Mesendoderm (in vitro differentiated cells): ENCODE data around the gene PDE10A.

Experiments
- DNase-seq: peaks from one replicate; pipeline ENCODE4 v3.0.0; 2013
- H2AK5ac ChIP-seq: 2 replicates; pipeline ENCODE4 v1.6.1; 2013; ENCODE audit warnings: low read length, inconsistent platforms
- H2BK120ac ChIP-seq: 2 replicates; pipeline ENCODE4 v1.6.1; 2013; ENCODE audit warnings: low read depth, mild to moderate bottlenecking, low read length, moderate library complexity, mixed read lengths
- H2BK15ac ChIP-seq: replicated peaks from 2 replicates; pipeline ENCODE4 v1.6.1; 2013; ENCODE audit warnings: low read depth, mild to moderate bottlenecking, moderate library complexity
- H2BK5ac ChIP-seq: 2 replicates; pipeline ENCODE4 v1.6.1; 2013; ENCODE audit warnings: low read length, inconsistent platforms
- H3K18ac ChIP-seq: 2 replicates; pipeline ENCODE4 v1.6.1; 2013; ENCODE audit warnings: mild to moderate bottlenecking, low read length, mixed read lengths
- H3K23ac ChIP-seq: one replicate; pipeline ENCODE4 v1.6.1; 2013; ENCODE audit warnings: low read length
- H3K27ac ChIP-seq: 2 replicates; pipeline ENCODE4 v1.5.1; 2013; ENCODE audit warnings: low read depth, mild to moderate bottlenecking, inconsistent platforms, low read length, moderate library complexity
- H3K27me3 ChIP-seq: 2 replicates; pipeline ENCODE4 v1.6.1; 2013; ENCODE audit warnings: low read length, control low read depth, mild to moderate bottlenecking, inconsistent platforms; ENCODE audit not compliant: insufficient read depth, poor library complexity
- H3K36me3 ChIP-seq: 2 replicates; pipeline ENCODE4 v1.6.1; 2013; ENCODE audit warnings: low read length, inconsistent platforms; ENCODE audit not compliant: control insufficient read depth, insufficient read depth
- H3K4ac ChIP-seq: one replicate; pipeline ENCODE4 v1.6.1; 2013; ENCODE audit warnings: low read depth, mild to moderate bottlenecking, low read length, moderate library complexity
- H3K4me1 ChIP-seq: 2 replicates; pipeline ENCODE4 v1.6.1; 2013; ENCODE audit warnings: low read depth, low read length, inconsistent platforms; ENCODE audit not compliant: control insufficient read depth
- H3K4me2 ChIP-seq: 2 replicates; pipeline ENCODE4 v1.6.1; 2013; ENCODE audit warnings: low read length
- H3K4me3 ChIP-seq: 2 replicates; pipeline ENCODE4 v1.5.1; 2013; ENCODE audit warnings: mild to moderate bottlenecking, low read length
- H3K56ac ChIP-seq: one replicate; pipeline ENCODE4 v1.6.1; 2013; ENCODE audit warnings: low read length
- H3K79me1 ChIP-seq: 2 replicates; pipeline ENCODE4 v1.6.1; 2013; ENCODE audit warnings: low read length, inconsistent platforms
- H3K79me2 ChIP-seq: 2 replicates; pipeline ENCODE4 v1.6.1; 2013; ENCODE audit warnings: mild to moderate bottlenecking, low read length; ENCODE audit not compliant: control insufficient read depth, insufficient read depth
- H3K9ac ChIP-seq: 2 replicates; pipeline ENCODE4 v1.6.1; 2013; ENCODE audit warnings: low read length, inconsistent platforms
- H4K5ac ChIP-seq: one replicate; pipeline ENCODE4 v1.6.1; 2013; ENCODE audit warnings: low read length
- H4K8ac ChIP-seq: one replicate; pipeline ENCODE4 v1.6.1; 2013; ENCODE audit warnings: low read depth, mild to moderate bottlenecking, control low read depth, low read length, moderate library complexity
- WGBS: extraction: QIAGEN DNeasy Blood & Tissue Kit; methylation state at CpG from one replicate; pipeline ENCODE4 v1.1.7; 2013; ENCODE audit warnings: low lambda C conversion rate, missing lambda C conversion rate; ENCODE audit not compliant: insufficient coverage; ENCODE audit errors: extremely low coverage; 5-methylcytosine and 5-hydroxymethylcytosine counted together

PDE10A gene

DNA sequence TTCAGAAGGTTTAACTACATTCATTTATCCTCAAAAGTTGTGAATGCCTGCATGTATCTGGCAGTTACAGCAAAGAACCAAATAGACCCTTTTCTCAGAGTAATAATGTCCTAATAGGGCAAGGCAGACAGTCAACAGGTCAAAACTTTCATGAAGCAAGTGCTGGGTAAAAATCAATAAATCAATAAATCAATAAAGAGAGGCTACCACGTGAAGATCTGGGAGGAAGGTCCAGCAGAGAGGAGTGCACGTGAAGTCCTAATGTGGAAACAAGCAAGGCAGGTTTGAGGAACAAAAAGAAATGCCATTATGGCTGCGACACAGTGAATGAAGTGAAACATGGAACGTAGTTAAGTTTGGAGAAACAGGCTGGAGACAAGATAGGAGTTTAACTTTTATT lies 317.3 kb downstream of the PDE10A start:
- Histone ChIP-seq H3K9ac (no peak overlapping the region), H2BK15ac (no peak overlapping the region), H3K56ac (no peak overlapping the region), H4K5ac (no peak overlapping the region), H3K27ac (no peak overlapping the region), H3K36me3 (no peaks in the 10 kb centered on the region), H3K27me3 (no peaks in the 10 kb centered on the region), H4K8ac (no peak overlapping the region), H2BK5ac (no peak overlapping the region), H3K23ac (no peak overlapping the region), H2AK5ac (no peak overlapping the region), H3K79me2 (no peaks in the 10 kb centered on the region), H3K4me1 (no peaks in the 10 kb centered on the region), H3K18ac (no peak overlapping the region), H2BK120ac (no peak overlapping the region), H3K79me1 (no peaks in the 10 kb centered on the region), H3K4ac (no peak overlapping the region), H3K4me2 (no peak overlapping the region), H3K4me3 (no peak overlapping the region)
- no peak for DNase-seq
- WGBS = no CpG with 5 or more reads among the region's 4 CpGs

DNA sequence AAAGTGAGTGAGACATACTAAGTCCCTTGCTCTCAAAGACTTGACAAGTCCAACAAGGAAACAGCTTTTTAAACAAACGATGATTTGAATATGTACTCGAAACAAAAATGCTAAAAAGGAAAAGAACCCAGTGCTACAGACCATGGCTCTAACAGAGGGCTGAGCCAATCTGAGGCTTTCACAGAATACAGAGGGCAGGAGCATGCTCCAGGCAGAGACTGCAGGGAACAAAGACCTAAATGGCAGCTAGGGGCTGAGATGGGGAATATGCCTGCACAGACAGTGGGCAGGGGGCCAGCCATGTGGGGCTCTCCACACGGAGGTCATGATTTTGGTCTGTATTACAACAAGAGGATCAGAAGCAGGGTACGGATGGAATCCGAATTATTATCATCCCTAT lies 322.5 kb downstream of the PDE10A start:
- Histone ChIP-seq H3K79me2 (no peaks in the 10 kb centered on the region), H3K27me3 (no peaks in the 10 kb centered on the region), H3K36me3 (no peaks in the 10 kb centered on the region), H4K5ac (no peak overlapping the region), H3K56ac (no peak overlapping the region), H2AK5ac (no peak overlapping the region), H4K8ac (no peak overlapping the region), H2BK5ac (no peak overlapping the region), H3K79me1 (no peaks in the 10 kb centered on the region), H3K4ac (no peak overlapping the region), H3K9ac (no peak overlapping the region), H3K4me2 (no peak overlapping the region), H2BK120ac (no peak overlapping the region), H3K18ac (no peak overlapping the region), H3K23ac (no peak overlapping the region), H2BK15ac (no peak overlapping the region), H3K4me3 (no peak overlapping the region), H3K27ac (no peak overlapping the region), H3K4me1 (no peaks in the 10 kb centered on the region)
- no peak for DNase-seq
- no CpG with 5 or more reads among the region's 5 CpGs for WGBS

DNA sequence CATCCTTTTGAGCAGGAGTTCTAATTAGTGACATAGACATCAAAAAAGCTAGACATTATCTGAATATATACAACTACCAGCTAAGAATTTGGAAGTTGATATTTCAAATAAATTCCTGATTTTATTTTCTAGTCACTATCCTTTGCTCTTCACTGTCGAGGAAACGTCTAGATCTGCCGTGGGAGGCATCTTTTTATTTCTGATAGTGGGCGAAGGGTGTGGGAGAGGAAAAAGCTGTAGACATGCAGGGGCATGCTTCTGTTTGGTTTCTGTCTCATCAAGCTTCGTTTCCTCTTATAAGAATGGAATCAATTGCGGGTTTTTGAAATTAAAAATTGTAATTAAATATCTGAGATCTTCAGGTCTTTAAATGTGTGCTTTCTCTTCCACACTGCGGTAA lies 337.4 kb downstream of the PDE10A start:
- no peak overlapping the region for H2BK15ac ChIP-seq
- H3K23ac ChIP-seq = no peak overlapping the region
- H3K27ac ChIP-seq = no peak overlapping the region
- no peak overlapping the region for H2BK120ac ChIP-seq
- no peak for DNase-seq
- no peak overlapping the region for H2BK5ac ChIP-seq
- H3K56ac ChIP-seq = no peak overlapping the region
- no CpG with 5 or more reads among the region's 7 CpGs for WGBS
- no peak overlapping the region for H4K5ac ChIP-seq
- no peak overlapping the region for H4K8ac ChIP-seq
- H3K18ac ChIP-seq = no peak overlapping the region
- H3K79me1 ChIP-seq = no peaks in the 10 kb centered on the region
- H2AK5ac ChIP-seq = no peak overlapping the region
- H3K4ac ChIP-seq = no peak overlapping the region
- no peaks in the 10 kb centered on the region for H3K36me3 ChIP-seq
- H3K4me3 ChIP-seq = no peak overlapping the region
- H3K4me2 ChIP-seq = no peak overlapping the region
- no peak overlapping the region for H3K9ac ChIP-seq
- no peaks in the 10 kb centered on the region for H3K4me1 ChIP-seq
- no peaks in the 10 kb centered on the region for H3K79me2 ChIP-seq
- no peaks in the 10 kb centered on the region for H3K27me3 ChIP-seq

DNA sequence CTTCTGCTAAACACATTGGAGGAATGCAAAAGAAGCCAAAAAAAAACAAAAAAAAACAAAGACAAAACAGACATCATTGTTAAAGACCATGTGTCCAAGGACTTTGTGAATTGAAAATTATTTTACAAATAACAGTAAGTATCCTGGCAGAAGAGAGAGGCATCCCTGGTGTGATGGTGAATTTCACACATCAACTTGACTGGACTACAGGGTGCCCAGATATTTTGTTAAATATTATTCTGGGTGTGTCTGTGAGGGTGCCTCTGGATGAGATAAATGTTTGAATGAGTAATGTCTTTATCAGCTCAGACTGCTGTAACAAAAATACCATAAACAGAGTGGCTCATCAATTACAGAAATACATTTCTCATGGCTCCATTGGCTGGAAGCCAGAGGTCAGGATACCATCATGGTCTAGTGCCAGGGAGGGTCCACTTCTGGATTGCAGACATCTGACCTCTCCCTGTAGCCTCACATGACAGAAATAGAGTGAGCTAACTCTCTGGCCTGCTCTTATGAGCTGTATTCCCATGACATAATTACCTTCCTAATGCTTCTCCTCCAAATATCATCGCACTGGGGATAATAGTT lies 341.4 kb downstream of the PDE10A start:
- H3K9ac ChIP-seq = no peak overlapping the region

DNA sequence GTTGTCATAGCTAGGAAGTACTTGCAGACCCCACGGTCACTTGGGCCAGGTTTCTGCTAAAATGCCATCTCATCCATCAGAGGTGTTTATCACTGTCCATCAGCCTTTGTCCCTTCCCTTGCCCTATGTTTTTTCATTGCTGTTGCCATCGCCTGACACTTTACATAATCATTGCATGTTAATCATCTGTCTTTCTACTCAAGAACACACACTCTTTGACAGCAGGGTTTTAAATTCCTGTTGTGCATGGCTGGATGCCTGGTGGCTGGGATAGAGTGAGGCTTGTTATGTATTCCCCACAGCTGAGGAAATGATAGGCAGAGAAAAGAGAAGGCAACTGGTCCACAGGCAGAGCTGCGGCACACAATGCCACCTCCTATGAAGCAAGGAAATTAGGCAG lies 341.9 kb downstream of the PDE10A start:
- Histone ChIP-seq H3K18ac (no peak overlapping the region), H4K8ac (no peak overlapping the region), H3K4ac (no peak overlapping the region), H3K56ac (no peak overlapping the region), H2BK120ac (no peak overlapping the region), H3K23ac (no peak overlapping the region), H2BK15ac (no peak overlapping the region), H3K4me2 (no peak overlapping the region), H3K9ac (no peak overlapping the region), H3K4me3 (no peak overlapping the region), H2BK5ac (no peak overlapping the region), H2AK5ac (no peak overlapping the region), H3K36me3 (no peaks in the 10 kb centered on the region), H3K79me2 (no peaks in the 10 kb centered on the region), H3K79me1 (no peaks in the 10 kb centered on the region), H3K27ac (no peak overlapping the region), H3K27me3 (no peaks in the 10 kb centered on the region), H4K5ac (no peak overlapping the region), H3K4me1 (no peaks in the 10 kb centered on the region)
- no CpG with 5 or more reads among the region's 3 CpGs for WGBS
- DNase-seq = no peak

More for the DNA sequence above, 341.4 kb downstream of the PDE10A start:
- H3K79me1 ChIP-seq = no peaks in the 10 kb centered on the region
- H3K27ac ChIP-seq = no peak overlapping the region
- H3K4ac ChIP-seq = no peak overlapping the region
- WGBS = no CpG with 5 or more reads among the region's 1 CpG
- no peak overlapping the region for H3K23ac ChIP-seq
- no peak overlapping the region for H4K5ac ChIP-seq
- H2BK120ac ChIP-seq = no peak overlapping the region
- H3K56ac ChIP-seq = no peak overlapping the region
- no peak overlapping the region for H3K4me3 ChIP-seq
- H3K4me1 ChIP-seq = no peaks in the 10 kb centered on the region
- H3K27me3 ChIP-seq = no peaks in the 10 kb centered on the region
- H3K79me2 ChIP-seq = no peaks in the 10 kb centered on the region
- H4K8ac ChIP-seq = no peak overlapping the region
- no peak overlapping the region for H2AK5ac ChIP-seq
- no peak overlapping the region for H3K18ac ChIP-seq
- DNase-seq = no peak
- no peak overlapping the region for H2BK5ac ChIP-seq
- no peaks in the 10 kb centered on the region for H3K36me3 ChIP-seq
- H2BK15ac ChIP-seq = no peak overlapping the region
- no peak overlapping the region for H3K4me2 ChIP-seq

DNA sequence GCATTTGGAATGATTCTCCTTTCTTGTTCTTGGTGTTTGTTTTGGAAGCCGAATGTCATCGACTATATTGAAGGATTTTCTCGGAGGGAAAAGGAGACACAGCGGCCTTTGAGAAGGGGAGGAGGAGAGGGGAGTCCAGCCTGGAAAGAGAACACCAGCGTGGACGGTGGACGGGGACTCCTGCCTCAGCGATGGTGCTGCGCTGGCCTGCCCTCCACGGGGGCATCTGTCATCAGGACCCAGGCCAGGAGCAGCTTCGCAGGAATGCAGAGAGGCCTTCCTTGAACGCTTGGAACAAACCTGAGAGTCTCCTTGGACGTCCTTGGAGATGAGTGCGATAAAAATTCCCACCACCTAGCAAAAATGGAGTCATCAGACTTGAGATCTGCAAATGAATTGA lies 345.3 kb downstream of the PDE10A start:
- no CpG with 5 or more reads among the region's 14 CpGs for WGBS
- H3K79me2 ChIP-seq = no peaks in the 10 kb centered on the region

More for the DNA sequence above, 345.3 kb downstream of the PDE10A start:
- H3K4me3 ChIP-seq = no peak overlapping the region
- no peak overlapping the region for H4K5ac ChIP-seq
- no peak overlapping the region for H4K8ac ChIP-seq
- DNase-seq = no peak
- H2BK120ac ChIP-seq = no peak overlapping the region
- H3K4me2 ChIP-seq = no peak overlapping the region
- no peaks in the 10 kb centered on the region for H3K27me3 ChIP-seq
- H3K18ac ChIP-seq = no peak overlapping the region
- no peak overlapping the region for H3K27ac ChIP-seq
- H3K9ac ChIP-seq = no peak overlapping the region
- H3K79me1 ChIP-seq = no peaks in the 10 kb centered on the region
- no peak overlapping the region for H2BK15ac ChIP-seq
- no peak overlapping the region for H3K23ac ChIP-seq
- H2BK5ac ChIP-seq = no peak overlapping the region
- H2AK5ac ChIP-seq = no peak overlapping the region
- no peak overlapping the region for H3K56ac ChIP-seq
- no peaks in the 10 kb centered on the region for H3K4me1 ChIP-seq
- H3K36me3 ChIP-seq = no peaks in the 10 kb centered on the region
- H3K4ac ChIP-seq = no peak overlapping the region
